Nephron progenitor cell (in vitro differentiated cells): ENCODE data around the gene ITCH.
"Not testable (repeated sequence)": the region's sequence is repeated elsewhere in the genome, so short reads cannot be mapped to it uniquely, and the experiment has no call there.

Experiments
- DNase-seq: peaks from one replicate; pipeline ENCODE4 v3.0.0; 2021
- H3K27ac Mint-ChIP-seq: 2 replicates; pipeline ENCODE4 v1.8.0; 2021; ENCODE audit warnings: mild to moderate bottlenecking, moderate library complexity, mixed read lengths
- H3K27me3 Mint-ChIP-seq: 2 replicates; pipeline ENCODE4 v1.8.0; 2021; ENCODE audit warnings: mild to moderate bottlenecking, low read depth, mixed read lengths; ENCODE audit not compliant: poor library complexity
- H3K36me3 Mint-ChIP-seq: 2 replicates; pipeline ENCODE4 v1.8.0; 2021; ENCODE audit warnings: low read depth, mixed read lengths
- H3K4me1 Mint-ChIP-seq: 2 replicates; pipeline ENCODE4 v1.8.0; 2021; ENCODE audit warnings: mixed read lengths
- H3K4me3 Mint-ChIP-seq: 2 replicates; pipeline ENCODE4 v1.8.0; 2021; ENCODE audit warnings: mild to moderate bottlenecking, moderate library complexity, mixed read lengths
- H3K9me3 Mint-ChIP-seq: 2 replicates; pipeline ENCODE4 v1.8.0; 2021; ENCODE audit warnings: mild to moderate bottlenecking, moderate library complexity, mixed read lengths
- CTCF ChIP-seq: fragments of 200-600 bp; sonication (generic); IDR thresholded peaks from 2 replicates; pipeline ENCODE4 v1.5.0; 2021; ENCODE audit warnings: antibody characterized with exemption

ITCH gene

GRCh38 chr20:34415079-34415478 lies 52.0 kb downstream of the ITCH start:
- Mint-ChIP-seq H3K4me3 (no peak overlapping the region), H3K9me3 (no peaks in the 10 kb centered on the region), H3K27me3 (peaks cover 2% of the 10 kb centered on the region), H3K36me3 (peaks cover 64% of the 10 kb centered on the region), H3K4me1 (no peaks in the 10 kb centered on the region), H3K27ac (peak overlapping the region; percentile 65)
- no peak for DNase-seq
- no peak for TF ChIP-seq CTCF

GRCh38 chr20:34420146-34420545 lies 57.1 kb downstream of the ITCH start:
- Mint-ChIP-seq H3K9me3 (no peaks in the 10 kb centered on the region), H3K27ac (peak overlapping the region; percentile 12), H3K36me3 (peaks cover 86% of the 10 kb centered on the region), H3K4me3 (no peak overlapping the region), H3K4me1 (no peaks in the 10 kb centered on the region), H3K27me3 (peaks cover 2% of the 10 kb centered on the region)
- no peak for DNase-seq
- TF ChIP-seq CTCF = no peak

DNA sequence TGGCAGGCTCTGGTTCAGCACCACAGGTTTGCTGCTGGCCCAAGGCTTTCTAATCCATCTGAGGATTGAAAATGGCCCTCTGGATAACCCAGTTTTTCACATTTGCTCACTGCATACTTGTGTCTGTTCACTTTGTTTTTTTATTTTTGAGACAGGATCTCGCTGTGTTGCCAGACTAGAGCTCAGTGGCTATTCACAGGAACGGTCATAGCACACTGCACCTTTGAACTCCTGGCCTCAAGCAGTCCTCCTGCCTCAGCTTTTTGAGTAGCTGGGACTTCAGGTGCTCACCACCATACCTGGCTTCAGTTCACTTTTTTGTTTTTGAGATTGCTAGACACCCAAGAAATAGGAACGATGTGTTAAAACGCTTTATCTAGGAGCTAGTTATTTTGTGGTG lies 57.9 kb downstream of the ITCH start:
- DNase-seq = no peak
- H3K9me3 Mint-ChIP-seq = no peaks in the 10 kb centered on the region
- peak overlapping the region; percentile 84 for H3K27ac Mint-ChIP-seq
- no peaks in the 10 kb centered on the region for H3K4me1 Mint-ChIP-seq
- peaks cover 88% of the 10 kb centered on the region for H3K36me3 Mint-ChIP-seq
- no peak for TF ChIP-seq CTCF
- peaks cover 2% of the 10 kb centered on the region for H3K27me3 Mint-ChIP-seq
- H3K4me3 Mint-ChIP-seq = no peak overlapping the region

DNA sequence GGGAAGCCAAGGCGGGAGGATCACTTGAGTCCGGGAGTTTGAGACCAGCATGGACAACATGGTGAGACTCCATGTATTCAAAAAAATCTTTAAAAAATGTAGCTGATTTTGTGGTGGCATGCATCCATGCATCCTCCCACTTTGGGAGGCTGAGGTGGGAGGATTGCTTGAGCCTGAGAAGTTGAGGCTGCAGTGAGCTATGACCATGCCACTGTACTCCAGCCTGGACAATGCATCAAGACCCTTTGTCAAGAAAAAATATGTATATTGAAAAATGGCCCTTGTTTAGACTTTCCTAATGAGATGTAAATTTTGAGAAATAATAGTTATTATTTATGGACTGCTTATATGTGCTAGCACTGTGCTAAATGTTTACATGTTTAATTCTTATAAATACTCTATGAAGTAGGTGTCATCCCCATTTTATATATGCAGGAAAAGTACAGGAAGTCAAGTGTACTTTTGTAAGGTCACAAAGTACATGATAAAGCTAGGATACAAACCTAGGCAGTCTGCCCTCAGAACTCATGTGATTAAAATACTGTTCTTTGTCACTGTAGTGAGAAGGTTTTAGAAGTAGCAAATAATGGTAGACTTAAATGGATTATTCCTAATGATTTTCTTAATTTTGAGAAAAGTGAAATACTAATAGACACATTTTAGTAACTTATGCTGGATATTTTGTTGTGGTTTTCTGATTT lies 58.8 kb downstream of the ITCH start:
- no peak for TF ChIP-seq CTCF
- Mint-ChIP-seq H3K9me3 (no peaks in the 10 kb centered on the region), H3K36me3 (peaks cover 85% of the 10 kb centered on the region), H3K4me3 (no peak overlapping the region), H3K27me3 (no peaks in the 10 kb centered on the region), H3K4me1 (no peaks in the 10 kb centered on the region), H3K27ac (no peak overlapping the region)
- DNase-seq = no peak

DNA sequence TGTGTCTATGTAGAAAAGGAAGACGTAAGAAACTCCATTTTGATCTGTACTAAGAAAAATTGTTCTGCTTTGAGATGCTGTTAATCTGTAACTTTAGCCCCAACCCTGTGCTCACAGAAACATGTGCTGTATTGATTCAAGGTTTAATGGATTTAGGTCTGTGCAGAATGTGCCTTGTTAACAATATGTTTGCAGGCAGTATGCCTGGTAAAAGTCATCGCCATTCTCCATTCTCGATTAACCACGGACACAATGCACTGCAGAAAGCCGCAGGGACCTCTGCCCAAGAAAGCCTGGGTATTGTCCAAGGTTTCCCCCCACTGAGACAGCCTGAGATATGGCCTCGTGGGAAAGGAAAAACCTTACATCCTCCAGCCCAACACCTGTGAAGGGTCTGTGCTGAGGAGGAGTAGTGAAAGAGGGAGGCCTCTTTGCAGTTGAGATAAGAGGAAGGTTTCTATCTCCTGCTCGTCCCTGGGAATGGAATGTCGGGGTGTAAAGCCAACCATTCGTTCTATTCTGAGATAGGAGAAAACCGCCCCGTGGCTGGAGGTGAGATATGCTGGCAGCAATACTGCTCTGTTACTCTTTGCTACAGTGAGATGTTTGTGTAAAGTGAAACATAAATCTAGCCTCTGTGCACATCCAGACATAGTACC lies 62.1 kb downstream of the ITCH start:
- H3K36me3 Mint-ChIP-seq = peaks cover 84% of the 10 kb centered on the region
- DNase-seq, H3K4me3 Mint-ChIP-seq, H3K27me3 Mint-ChIP-seq, H3K9me3 Mint-ChIP-seq, H3K4me1 Mint-ChIP-seq: not testable (repeated sequence)
- peak overlapping the region; percentile 73 for H3K27ac Mint-ChIP-seq

DNA sequence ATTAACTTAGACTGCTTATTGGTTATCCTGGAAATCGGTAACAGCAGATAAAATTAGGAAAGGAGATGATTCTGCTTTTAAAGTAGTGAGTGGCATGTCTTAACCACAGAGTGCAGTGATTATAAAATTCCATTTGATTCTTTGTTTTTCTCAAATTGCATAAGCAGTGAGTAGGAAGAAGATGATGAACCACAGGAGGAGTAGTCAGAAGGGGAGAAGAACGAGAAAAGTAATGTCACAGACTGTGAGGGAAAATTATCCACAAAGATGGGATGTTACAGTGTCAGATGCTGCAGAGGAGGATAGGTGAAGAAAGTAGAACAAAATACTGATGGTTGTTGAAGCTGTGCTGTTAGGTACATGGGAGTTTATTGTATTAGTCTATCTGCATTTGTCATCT lies 63.0 kb downstream of the ITCH start:
- H3K9me3 Mint-ChIP-seq = no peaks in the 10 kb centered on the region
- peak overlapping the region; percentile 73 for H3K27ac Mint-ChIP-seq

More for the DNA sequence above, 63.0 kb downstream of the ITCH start:
- no peaks in the 10 kb centered on the region for H3K27me3 Mint-ChIP-seq
- H3K4me3 Mint-ChIP-seq = no peak overlapping the region
- no peak for DNase-seq
- H3K4me1 Mint-ChIP-seq = no peaks in the 10 kb centered on the region
- no peak for TF ChIP-seq CTCF
- H3K36me3 Mint-ChIP-seq = peaks cover 82% of the 10 kb centered on the region
